OCI-LY7 (cell line): ENCODE results near the gene R3HDM4. TPM values are rescaled to one million over a fixed set of nuclear protein-coding genes. Genes with fewer than 3 reads are reported as not detected.

ENCODE experiments used
- Bru-seq: library from RNA; stranded (reverse); fragments of 400-500 nt; gene quantifications from one replicate; lab custom pipeline; 2021; lab: Mats Ljungman, UMichigan
- BruChase-seq, 2 experiments: library from RNA; stranded (reverse); fragments of 400-500 nt; gene quantifications; one replicate each; lab custom pipeline; 2021; lab: Mats Ljungman, UMichigan
- BruUV-seq: library from RNA; stranded (reverse); fragments of 400-500 nt; replicated peaks from 2 replicates; lab custom pipeline; 2021; lab: Mats Ljungman, UMichigan
- CTCF ChIA-PET: fragments of 300-600 bp; sonication (Branson Sonifier 250); formaldehyde crosslinking; loops from one replicate; lab custom pipeline; 2022; ENCODE audit warnings: antibody characterized with exemption; ENCODE audit not compliant: unreplicated experiment; lab: Charles Lee
- POLR2A ChIA-PET: fragments of 300-600 bp; sonication (Branson Sonifier 250); formaldehyde crosslinking; loops from one replicate; lab custom pipeline; 2022; ENCODE audit warnings: antibody characterized with exemption; lab: Charles Lee
- DNase-seq: peaks from one replicate; pipeline ENCODE4 v3.0.0-alpha.2; 2015; ENCODE audit warnings: low spot score
- H2AFZ ChIP-seq: fragments of 200-600 bp; sonication (generic), shearing (Covaris generic); 2 replicates; pipeline ENCODE4 v1.6.1; 2014; ENCODE audit warnings: mild to moderate bottlenecking, antibody characterized with exemption, low read length, moderate library complexity
- H3K27ac ChIP-seq: fragments of 200-600 bp; sonication (generic); 2 replicates; pipeline ENCODE4 v1.5.1; 2014; ENCODE audit warnings: mixed run types, low read depth, mild to moderate bottlenecking, moderate library complexity, low read length, inconsistent platforms; ENCODE audit not compliant: poor library complexity, severe bottlenecking
- H3K36me3 ChIP-seq: fragments of 200-600 bp; sonication (generic); 2 replicates; pipeline ENCODE4 v1.6.1; 2014; ENCODE audit warnings: mild to moderate bottlenecking, antibody characterized with exemption, low read length, moderate library complexity, mixed read lengths; ENCODE audit not compliant: insufficient read depth
- H3K4me1 ChIP-seq: fragments of 200-600 bp; sonication (generic); 2 replicates; pipeline ENCODE4 v1.5.1; 2014; ENCODE audit warnings: mild to moderate bottlenecking, low read length; ENCODE audit not compliant: insufficient read depth, poor library complexity, severe bottlenecking
- H3K4me2 ChIP-seq: fragments of 200-600 bp; sonication (generic); 2 replicates; pipeline ENCODE4 v1.6.1; 2014; ENCODE audit warnings: mild to moderate bottlenecking, low read length
- H3K4me3 ChIP-seq: fragments of 200-600 bp; sonication (generic); 2 replicates; pipeline ENCODE4 v1.5.1; 2014; ENCODE audit warnings: mild to moderate bottlenecking, low read depth, low read length; ENCODE audit not compliant: poor library complexity, severe bottlenecking
- H3K79me2 ChIP-seq: fragments of 200-600 bp; sonication (generic); 2 replicates; pipeline ENCODE4 v1.6.1; 2016; ENCODE audit warnings: low read depth, mild to moderate bottlenecking, low read length, moderate library complexity, mixed read lengths; ENCODE audit not compliant: insufficient read depth
- H3K9me2 ChIP-seq: fragments of 200-600 bp; sonication (generic); 2 replicates; pipeline ENCODE4 v1.6.1; 2016; ENCODE audit warnings: mild to moderate bottlenecking, low read length, mixed read lengths; ENCODE audit not compliant: insufficient read depth
- H3K9me3 ChIP-seq: fragments of 200-600 bp; sonication (generic); 2 replicates; pipeline ENCODE4 v1.6.1; 2014; ENCODE audit warnings: mild to moderate bottlenecking, mixed run types, low read length, mixed read lengths
- H4K20me1 ChIP-seq: fragments of 200-600 bp; sonication (generic); 2 replicates; pipeline ENCODE4 v1.6.1; 2014; ENCODE audit warnings: mild to moderate bottlenecking, antibody characterized with exemption, low read length, moderate library complexity, mixed read lengths; ENCODE audit not compliant: insufficient read depth
- EZH2phosphoT487 ChIP-seq: fragments of 200-600 bp; sonication (generic); IDR thresholded peaks from 2 replicates; pipeline ENCODE4 v1.6.1; 2018; ENCODE audit warnings: low read depth, borderline replicate concordance, mild to moderate bottlenecking, mixed run types, antibody characterized with exemption, low read length, moderate library complexity, mixed read lengths
- intact Hi-C: fragments of 100-400 bp; cut with micrococcal nuclease; formaldehyde crosslinking; loops from one replicate; pipeline ENCODE4 v1.10.0; 2022; ENCODE audit not compliant: unreplicated experiment
- long read RNA-seq: library from polyadenylated mRNA; stranded (forward); transcript quantifications from one replicate; pipeline ENCODE4 v2.0.0, GENCODE V29; 2022
- total RNA-seq, 2 experiments: library from RNA; depleted of rRNA in 1 of 2; stranded (reverse); fragments of >200 nt in 1 of 2; shearing (Covaris generic) in 1 of 2; gene quantifications; 2 replicates each; pipeline ENCODE4 v1.2.3, GENCODE V29; 2014 to 2022
- TF ChIP-seq, protein P1 (sequence below): fragments of 200-600 bp; sonication (generic); conservative IDR thresholded peaks from 2 replicates; pipeline ENCODE4 v1.5.1; 2014; ENCODE audit warnings: mild to moderate bottlenecking, antibody characterized with exemption, low read length, moderate library complexity, mixed read lengths

The R3HDM4 gene
- total RNA-seq (2014; rRNA removed; shearing (Covaris generic)) (39.5 and 43.5 TPM in 2 replicates), total RNA-seq (2022) (64.9 and 75.2 TPM in 2 replicates), Bru-seq, nascent RNA (percentile 55 among the genes with signal in this experiment), BruChase-seq, experiment 1, labeled RNA remaining after a 6-hour chase (percentile 80 among the genes with signal in this experiment), BruChase-seq, experiment 2, labeled RNA remaining after a 2-hour chase (percentile 72 among the genes with signal in this experiment)
- long read RNA-seq, transcript R3HDM4-201 (8 exons, 1,815 nt) = major isoform, 62 of 87 reads
- long read RNA-seq, partial matches to known transcripts = 3 of 87 reads
- long read RNA-seq, other reads (novel, unspliced or antisense) = 22 of 87 reads

DNA sequence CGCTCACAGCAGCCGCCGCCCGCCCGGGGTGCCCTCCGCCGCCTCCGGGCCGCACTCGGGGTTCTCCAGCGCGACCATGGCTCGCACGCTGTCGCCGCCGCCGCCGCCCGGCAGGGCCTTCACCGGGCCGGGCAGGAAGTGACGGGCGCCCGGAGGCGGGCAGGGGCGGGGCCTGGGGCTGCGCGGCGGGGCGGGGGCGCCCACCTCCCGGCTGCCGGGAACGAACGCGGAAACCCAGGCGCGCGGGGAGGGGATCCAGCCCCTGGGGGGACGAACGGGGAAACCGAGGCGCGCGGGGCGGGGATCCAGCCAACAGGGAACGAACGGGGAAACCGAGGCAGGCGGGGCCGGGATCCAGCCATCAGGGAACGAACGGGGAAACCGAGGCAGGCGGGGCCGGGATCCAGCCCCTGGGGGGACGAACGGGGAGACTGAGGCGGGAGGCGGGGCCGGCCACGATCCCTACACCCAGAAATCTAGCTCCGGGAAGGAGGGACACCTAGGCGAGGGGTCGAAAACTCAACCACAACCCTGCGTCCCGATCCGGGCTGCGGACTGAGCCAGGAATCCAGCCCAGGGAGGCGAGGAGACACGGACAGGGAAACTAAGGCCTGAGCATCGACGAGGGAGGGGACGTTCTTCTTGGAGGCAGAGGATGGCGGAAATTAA is at the start of gene R3HDM4:
Gene R3HDM4 (minus strand): TSS at position 140 of the 669 bp plus-strand sequence. CDS start 62 bp downstream, at position 78.
- Histone ChIP-seq H3K4me2 (peak within 1 kb of the TSS; percentile 88), H2AFZ (peak within 1 kb of the TSS; percentile 96), H3K9me3 (no peaks in the 10 kb centered on the region), H3K9me2 (no peaks in the 10 kb centered on the region), H3K4me3 (peak within 1 kb of the TSS; percentile 100), H3K27ac (peak within 1 kb of the TSS; percentile 56), H3K4me1 (peaks cover 29% of the 10 kb centered on the region), H3K36me3 (peaks cover 6% of the 10 kb centered on the region), H4K20me1 (no peaks in the 10 kb centered on the region), H3K79me2 (peaks cover 25% of the 10 kb centered on the region; the same call in 1 of the 2 replicates)
- intact Hi-C loops = no loop called here
- POLR2A ChIA-PET = no interaction called here
- DNase-seq = peak; percentile 81
- TF ChIP-seq EZH2phosphoT487 = no peak
- TF ChIP-seq, protein P1, sequence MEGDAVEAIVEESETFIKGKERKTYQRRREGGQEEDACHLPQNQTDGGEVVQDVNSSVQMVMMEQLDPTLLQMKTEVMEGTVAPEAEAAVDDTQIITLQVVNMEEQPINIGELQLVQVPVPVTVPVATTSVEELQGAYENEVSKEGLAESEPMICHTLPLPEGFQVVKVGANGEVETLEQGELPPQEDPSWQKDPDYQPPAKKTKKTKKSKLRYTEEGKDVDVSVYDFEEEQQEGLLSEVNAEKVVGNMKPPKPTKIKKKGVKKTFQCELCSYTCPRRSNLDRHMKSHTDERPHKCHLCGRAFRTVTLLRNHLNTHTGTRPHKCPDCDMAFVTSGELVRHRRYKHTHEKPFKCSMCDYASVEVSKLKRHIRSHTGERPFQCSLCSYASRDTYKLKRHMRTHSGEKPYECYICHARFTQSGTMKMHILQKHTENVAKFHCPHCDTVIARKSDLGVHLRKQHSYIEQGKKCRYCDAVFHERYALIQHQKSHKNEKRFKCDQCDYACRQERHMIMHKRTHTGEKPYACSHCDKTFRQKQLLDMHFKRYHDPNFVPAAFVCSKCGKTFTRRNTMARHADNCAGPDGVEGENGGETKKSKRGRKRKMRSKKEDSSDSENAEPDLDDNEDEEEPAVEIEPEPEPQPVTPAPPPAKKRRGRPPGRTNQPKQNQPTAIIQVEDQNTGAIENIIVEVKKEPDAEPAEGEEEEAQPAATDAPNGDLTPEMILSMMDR = no peak
- BruUV-seq = no TSS peak
- CTCF ChIA-PET = no interaction called here

DNA sequence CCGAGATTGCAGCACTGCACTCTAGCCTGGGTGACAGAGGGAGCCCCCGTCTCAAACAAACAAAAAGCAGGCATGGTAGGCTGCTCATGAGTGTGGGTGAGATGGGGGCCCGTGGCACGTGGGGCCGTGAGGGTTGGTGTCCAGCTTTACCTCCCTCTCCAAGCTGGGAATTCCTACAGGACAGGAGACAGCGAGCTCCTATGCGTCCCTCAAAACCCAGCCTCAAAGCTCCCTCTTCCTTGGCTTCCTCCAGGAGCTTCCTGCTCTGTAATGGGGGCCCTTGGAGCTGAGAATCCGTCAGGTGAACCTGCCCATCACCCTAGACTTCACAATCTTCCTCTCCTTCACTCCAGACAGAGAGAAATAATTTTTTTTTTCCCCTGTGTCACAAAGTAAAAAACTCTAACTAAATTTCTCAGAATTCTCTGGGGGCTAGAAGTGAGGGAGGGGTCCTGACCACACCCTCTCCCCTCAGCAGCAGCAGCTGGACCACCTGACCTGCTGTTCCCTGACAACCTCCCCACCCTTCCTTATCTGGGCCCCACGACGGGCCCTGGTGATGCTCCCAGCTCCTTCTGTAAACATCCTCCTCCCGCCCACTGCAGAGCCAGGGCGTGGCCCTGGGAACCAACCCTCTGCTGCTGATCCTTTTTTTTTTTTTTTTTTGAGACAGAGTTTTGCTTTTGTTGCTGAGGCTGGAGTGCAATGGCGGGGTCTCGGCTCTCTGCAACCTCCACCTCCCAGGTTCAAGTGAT is 49.0 kb upstream of the R3HDM4 start:
- POLR2A ChIA-PET = interaction anchor here (0.6 kb wide), 1 partner anchor 212 kb away, joined by 4 read pairs; no protein-coding TSS in a partner anchor
- Histone ChIP-seq H3K36me3 (peaks cover 8% of the 10 kb centered on the region; the same call in 1 of the 2 replicates), H3K9me3 (0 out of 2 replicates have a peak, but pooled peaks cover 4% of the 10 kb centered on the region), H3K79me2 (no peaks in the 10 kb centered on the region), H3K4me3 (no peak overlapping the region), H3K4me1 (no peaks in the 10 kb centered on the region), H4K20me1 (no peaks in the 10 kb centered on the region), H3K4me2 (no peak overlapping the region), H3K27ac (no peak overlapping the region), H2AFZ (no peak overlapping the region), H3K9me2 (no peaks in the 10 kb centered on the region)
- no peak for TF ChIP-seq EZH2phosphoT487
- TF ChIP-seq, protein P1 = no peak
- no TSS peak for BruUV-seq
- intact Hi-C loops = no loop called here
- DNase-seq = no peak
- CTCF ChIA-PET = no interaction called here
